D721Med (cell line): ENCODE measurements around the gene FADS3.

ENCODE experiments used
- DNase-seq: peaks from one replicate; pipeline ENCODE4 v3.0.0; 2011; ENCODE audit warnings: low spot score; ENCODE audit not compliant: insufficient read length
- FAIRE-seq: peaks from 2 replicates; lab custom pipeline; 2011; peaks lifted over from hg19 to GRCh38; lab: Jason Lieb, UNC
- TF ChIP-seq, protein P1 (sequence below): IDR thresholded peaks from 2 replicates; pipeline ENCODE4 v1.5.1; 2012; ENCODE audit warnings: mild to moderate bottlenecking, control low read depth; ENCODE audit not compliant: insufficient read depth; ENCODE audit errors: missing control alignments

The FADS3 gene

DNA sequence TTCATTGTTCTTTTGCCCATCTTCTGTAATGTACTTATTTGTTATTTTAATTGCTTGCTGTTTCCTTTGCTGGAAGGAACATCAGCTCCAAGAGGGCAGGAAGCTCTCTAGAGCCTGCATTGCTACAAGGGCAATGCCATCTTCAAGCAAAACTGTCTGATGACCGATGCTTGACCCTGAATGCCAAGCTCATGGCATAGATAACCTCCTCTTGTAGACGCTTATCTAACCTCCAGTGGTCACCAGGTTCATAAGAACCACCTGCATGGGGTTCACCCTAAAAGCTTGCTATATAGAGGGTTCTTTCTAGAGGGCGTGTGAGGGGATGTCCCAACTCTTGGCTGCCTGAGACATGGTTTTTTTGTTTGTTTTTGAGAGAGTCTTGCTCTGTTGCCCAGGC lies 16.5 kb downstream of the FADS3 start:
- FAIRE-seq (no peak), DNase-seq (no peak)
- TF ChIP-seq, protein P1, sequence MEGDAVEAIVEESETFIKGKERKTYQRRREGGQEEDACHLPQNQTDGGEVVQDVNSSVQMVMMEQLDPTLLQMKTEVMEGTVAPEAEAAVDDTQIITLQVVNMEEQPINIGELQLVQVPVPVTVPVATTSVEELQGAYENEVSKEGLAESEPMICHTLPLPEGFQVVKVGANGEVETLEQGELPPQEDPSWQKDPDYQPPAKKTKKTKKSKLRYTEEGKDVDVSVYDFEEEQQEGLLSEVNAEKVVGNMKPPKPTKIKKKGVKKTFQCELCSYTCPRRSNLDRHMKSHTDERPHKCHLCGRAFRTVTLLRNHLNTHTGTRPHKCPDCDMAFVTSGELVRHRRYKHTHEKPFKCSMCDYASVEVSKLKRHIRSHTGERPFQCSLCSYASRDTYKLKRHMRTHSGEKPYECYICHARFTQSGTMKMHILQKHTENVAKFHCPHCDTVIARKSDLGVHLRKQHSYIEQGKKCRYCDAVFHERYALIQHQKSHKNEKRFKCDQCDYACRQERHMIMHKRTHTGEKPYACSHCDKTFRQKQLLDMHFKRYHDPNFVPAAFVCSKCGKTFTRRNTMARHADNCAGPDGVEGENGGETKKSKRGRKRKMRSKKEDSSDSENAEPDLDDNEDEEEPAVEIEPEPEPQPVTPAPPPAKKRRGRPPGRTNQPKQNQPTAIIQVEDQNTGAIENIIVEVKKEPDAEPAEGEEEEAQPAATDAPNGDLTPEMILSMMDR: no peak

GRCh38 chr11:61874377-61874809 lies 17.0 kb downstream of the FADS3 start:
- DNase-seq (no peak), FAIRE-seq (no peak)
- TF ChIP-seq, protein P1: no peak

- FAIRE-seq: no peak
- TF ChIP-seq, protein P1: no peak
- DNase-seq: no peak
Observed at GRCh38 chr11:61873588-61874376, 17.6 kb downstream of the FADS3 start.

DNA sequence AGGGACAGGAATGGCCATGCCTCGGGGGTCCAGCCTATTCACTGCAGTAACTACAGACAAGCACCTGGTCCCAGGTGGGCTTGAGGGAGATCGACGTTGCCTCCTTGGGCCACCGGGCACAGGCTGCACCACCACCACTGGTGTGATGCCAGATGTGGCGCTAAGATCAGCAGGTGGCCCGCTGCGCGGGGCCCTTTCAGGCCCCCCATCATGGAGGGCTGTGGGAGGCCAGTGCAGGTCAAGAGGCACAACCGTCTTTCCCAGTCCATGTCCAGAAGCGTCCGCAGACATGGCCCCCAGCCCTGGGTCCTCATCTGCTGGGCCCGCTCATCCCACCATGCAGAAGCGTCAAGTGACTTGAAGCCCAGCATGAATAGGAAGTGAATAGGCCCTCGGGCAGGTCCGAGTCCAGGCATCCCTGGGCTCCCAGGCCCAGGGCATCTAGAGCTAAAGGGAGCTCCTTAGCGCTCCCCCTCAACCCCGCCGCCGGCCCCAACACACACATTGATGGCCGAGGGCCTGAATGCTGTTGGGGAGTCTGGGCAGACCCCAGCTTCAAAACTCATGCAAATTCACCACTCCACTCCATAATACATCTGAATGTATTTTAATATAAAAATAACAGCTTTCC lies 18.3 kb downstream of the FADS3 start:
- TF ChIP-seq, protein P1: no peak
- FAIRE-seq (no peak), DNase-seq (no peak)

DNA sequence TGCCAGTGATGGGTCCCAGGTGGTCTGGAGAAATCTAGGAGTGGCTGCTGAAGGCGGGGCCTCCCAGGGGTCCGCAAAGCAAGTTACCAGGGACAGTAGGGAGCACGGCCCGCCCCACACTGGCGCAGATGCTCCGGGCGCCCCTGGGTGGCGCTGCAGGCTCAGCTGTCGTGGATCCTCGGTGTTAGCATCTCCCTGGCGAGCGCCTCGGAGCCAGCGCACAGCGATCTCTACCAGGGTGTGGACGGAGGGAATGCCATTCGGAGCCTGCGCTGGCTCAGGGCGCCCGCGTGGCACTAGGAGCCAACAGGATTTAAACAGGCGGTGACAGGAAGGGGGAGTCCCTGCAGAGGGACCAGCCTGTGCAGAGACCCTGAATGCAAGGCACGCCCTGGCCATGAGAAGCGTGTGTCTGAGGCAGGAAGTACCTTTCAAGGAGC lies 20.2 kb downstream of the FADS3 start:
- TF ChIP-seq, protein P1: peak; percentile 69
- no peak for FAIRE-seq

GRCh38 chr11:61870541-61871031 lies 20.8 kb downstream of the FADS3 start:
- TF ChIP-seq, protein P1: no peak
- no peak for FAIRE-seq
- no peak for DNase-seq

More for the DNA sequence above, 20.2 kb downstream of the FADS3 start:
- peak; percentile 96 for DNase-seq
